HepG2 (cell line): ENCODE data around the gene MYLK. TPM values are rescaled to one million over a fixed set of nuclear protein-coding genes. Genes with fewer than 3 reads are reported as not detected.

ENCODE experiments used
- CTCF ChIP-seq: sonication (generic); formaldehyde crosslinking; IDR thresholded peaks from 2 replicates; pipeline ENCODE4 v1.5.0; 2020; ENCODE audit warnings: mild to moderate bottlenecking, missing genetic modification reagents, moderate library complexity
- IKZF4 ChIP-seq: sonication (generic); formaldehyde crosslinking; IDR thresholded peaks from 2 replicates; pipeline ENCODE4 v1.5.1; 2020; ENCODE audit warnings: borderline replicate concordance, mild to moderate bottlenecking, low read depth, missing genetic modification reagents; ENCODE audit errors: not compliant biosample characterization
- IRX3 ChIP-seq: sonication (generic); formaldehyde crosslinking; IDR thresholded peaks from 2 replicates; pipeline ENCODE4 v1.8.1; 2023; ENCODE audit warnings: mild to moderate bottlenecking, low read depth, missing genetic modification reagents, borderline replicate concordance
- LRRFIP1 ChIP-seq: sonication (generic); formaldehyde crosslinking; conservative IDR thresholded peaks from 2 replicates; pipeline ENCODE4 v1.4.0; 2020; ENCODE audit warnings: missing genetic modification reagents
- MTA1 ChIP-seq: sonication (generic); formaldehyde crosslinking; IDR thresholded peaks from 2 replicates; pipeline ENCODE4 v1.4.0; 2020; ENCODE audit warnings: missing genetic modification reagents, mild to moderate bottlenecking, borderline replicate concordance
- SMARCE1 ChIP-seq: fragments of 450-650 bp; IDR thresholded peaks from 2 replicates; pipeline ENCODE4 v1.6.1; 2017; ENCODE audit warnings: borderline replicate concordance
- SNRNP70 ChIP-seq: fragments of 200-400 bp; formaldehyde crosslinking; IDR thresholded peaks from 2 replicates; pipeline ENCODE4 v1.6.1; 2017; ENCODE audit warnings: mild to moderate bottlenecking, low read depth, low read length, moderate library complexity
- U2AF2 ChIP-seq: fragments of 200-400 bp; formaldehyde crosslinking; IDR thresholded peaks from 2 replicates; pipeline ENCODE4 v1.6.1; 2017; ENCODE audit warnings: low read depth, mild to moderate bottlenecking, low read length
- ZBTB7B ChIP-seq: sonication (generic); formaldehyde crosslinking; IDR thresholded peaks from 2 replicates; pipeline ENCODE4 v1.4.0; 2020; ENCODE audit warnings: missing genetic modification reagents
- ZFAT ChIP-seq: sonication (generic); formaldehyde crosslinking; conservative IDR thresholded peaks from 2 replicates; pipeline ENCODE4 v1.8.1; 2023; ENCODE audit warnings: missing genetic modification reagents, inconsistent platforms
- ZNF724P ChIP-seq: sonication (generic); formaldehyde crosslinking; IDR thresholded peaks from 2 replicates; pipeline ENCODE4 v1.8.0; 2022; ENCODE audit warnings: missing genetic modification reagents, borderline replicate concordance
- ZNF788 ChIP-seq: sonication (generic); formaldehyde crosslinking; IDR thresholded peaks from 2 replicates; pipeline ENCODE4 v1.5.0; 2020; ENCODE audit warnings: mild to moderate bottlenecking, missing genetic modification reagents, borderline replicate concordance
- polyA plus RNA-seq, 8 experiments: library from polyadenylated mRNA; depleted of rRNA in 3 of 8; stranded (reverse) in 7 of 8; unstranded in 1 of 8; fragments of >200 nt; fragmentation: Illumina TruSeq in 4 of 8; extraction: Trizol in 4 of 8; gene quantifications; 2 replicates each; pipeline versions ENCODE4 v1.2.1 to v1.2.3, GENCODE V29; 2011 to 2016; ENCODE audit warnings: low read depth in 4 of 8, missing spikeins in 1 of 8, mixed read lengths in 1 of 8; ENCODE audit not compliant: insufficient read depth in 1 of 8
- total RNA-seq, 5 experiments: library from RNA; depleted of rRNA; stranded (reverse); fragments of >200 nt; fragmentation: Illumina TruSeq; extraction: Trizol; gene quantifications; 2 replicates each; pipeline ENCODE4 v1.2.3, GENCODE V29; 2016; ENCODE audit warnings: low read depth in 1 of 5
- TF ChIP-seq, protein P1 (sequence below): sonication (generic); formaldehyde crosslinking; conservative IDR thresholded peaks from 2 replicates; pipeline ENCODE4 v1.8.0; 2022; ENCODE audit warnings: mild to moderate bottlenecking, moderate library complexity, missing genetic modification reagents
- TF ChIP-seq, protein P2 (sequence below): sonication (generic); formaldehyde crosslinking; IDR thresholded peaks from 2 replicates; pipeline ENCODE4 v1.8.0; 2023; ENCODE audit warnings: mild to moderate bottlenecking, missing genetic modification reagents
- TF ChIP-seq, protein P3 (sequence below): sonication (generic); formaldehyde crosslinking; IDR thresholded peaks from 2 replicates; pipeline ENCODE4 v1.8.0; 2022; ENCODE audit warnings: missing genetic modification reagents, mild to moderate bottlenecking, inconsistent platforms, borderline replicate concordance
- TF ChIP-seq, protein P4 (sequence below): sonication (generic); formaldehyde crosslinking; IDR thresholded peaks from 2 replicates; pipeline ENCODE4 v1.4.0; 2020; ENCODE audit warnings: missing genetic modification reagents, borderline replicate concordance

The MYLK gene
- total and polyA plus RNA-seq, 2 of the 13 experiments (the other 11 are each of a cell fraction or from before 2014, with no cell fraction given) = 10.6 to 34.9 TPM

GRCh38 chr3:123758081-123758564, 126.0 kb downstream of the MYLK start (continued):
- TF ChIP-seq, protein P1, sequence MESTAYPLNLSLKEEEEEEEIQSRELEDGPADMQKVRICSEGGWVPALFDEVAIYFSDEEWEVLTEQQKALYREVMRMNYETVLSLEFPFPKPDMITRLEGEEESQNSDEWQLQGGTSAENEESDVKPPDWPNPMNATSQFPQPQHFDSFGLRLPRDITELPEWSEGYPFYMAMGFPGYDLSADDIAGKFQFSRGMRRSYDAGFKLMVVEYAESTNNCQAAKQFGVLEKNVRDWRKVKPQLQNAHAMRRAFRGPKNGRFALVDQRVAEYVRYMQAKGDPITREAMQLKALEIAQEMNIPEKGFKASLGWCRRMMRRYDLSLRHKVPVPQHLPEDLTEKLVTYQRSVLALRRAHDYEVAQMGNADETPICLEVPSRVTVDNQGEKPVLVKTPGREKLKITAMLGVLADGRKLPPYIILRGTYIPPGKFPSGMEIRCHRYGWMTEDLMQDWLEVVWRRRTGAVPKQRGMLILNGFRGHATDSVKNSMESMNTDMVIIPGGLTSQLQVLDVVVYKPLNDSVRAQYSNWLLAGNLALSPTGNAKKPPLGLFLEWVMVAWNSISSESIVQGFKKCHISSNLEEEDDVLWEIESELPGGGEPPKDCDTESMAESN (CRISPR knock-in tag) = no peak
- TF ChIP-seq, protein P2, sequence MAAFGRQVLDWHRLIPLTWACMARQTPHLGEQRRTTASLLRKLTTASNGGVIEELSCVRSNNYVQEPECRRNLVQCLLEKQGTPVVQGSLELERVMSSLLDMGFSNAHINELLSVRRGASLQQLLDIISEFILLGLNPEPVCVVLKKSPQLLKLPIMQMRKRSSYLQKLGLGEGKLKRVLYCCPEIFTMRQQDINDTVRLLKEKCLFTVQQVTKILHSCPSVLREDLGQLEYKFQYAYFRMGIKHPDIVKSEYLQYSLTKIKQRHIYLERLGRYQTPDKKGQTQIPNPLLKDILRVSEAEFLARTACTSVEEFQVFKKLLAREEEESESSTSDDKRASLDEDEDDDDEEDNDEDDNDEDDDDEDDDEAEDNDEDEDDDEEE = no peak
- no peak for TF ChIP-seq ZBTB7B (CRISPR knock-in tag)
- no peak; the same call in 1 of the 2 replicates for TF ChIP-seq ZNF788 (CRISPR knock-in tag)
- no peak for TF ChIP-seq CTCF (CRISPR knock-in tag)
- no peak for TF ChIP-seq U2AF2
- no peak for TF ChIP-seq SMARCE1
- TF ChIP-seq IKZF4 = no peak
- no peak for TF ChIP-seq MTA1 (CRISPR knock-in tag)
- TF ChIP-seq LRRFIP1 (CRISPR knock-in tag) = no peak
- TF ChIP-seq ZNF724P (CRISPR knock-in tag) = no peak
- no peak for TF ChIP-seq SNRNP70
- no peak for TF ChIP-seq IRX3
- no peak for TF ChIP-seq ZFAT
- TF ChIP-seq, protein P3, sequence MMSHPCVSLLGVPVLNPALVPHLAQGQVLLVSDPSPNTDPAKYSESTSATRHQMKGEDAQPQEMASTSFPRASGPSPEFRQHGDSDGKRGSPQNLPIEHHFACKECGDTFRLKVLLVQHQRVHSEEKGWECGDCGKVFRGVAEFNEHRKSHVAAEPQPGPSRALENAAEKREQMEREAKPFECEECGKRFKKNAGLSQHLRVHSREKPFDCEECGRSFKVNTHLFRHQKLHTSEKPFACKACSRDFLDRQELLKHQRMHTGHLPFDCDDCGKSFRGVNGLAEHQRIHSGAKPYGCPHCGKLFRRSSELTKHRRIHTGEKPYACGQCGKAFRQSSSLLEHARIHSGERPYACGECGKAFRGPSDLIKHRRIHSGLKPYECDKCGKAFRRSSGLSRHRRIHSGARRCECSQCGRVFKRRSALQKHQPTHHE (CRISPR knock-in tag) = no peak
- TF ChIP-seq, protein P4, sequence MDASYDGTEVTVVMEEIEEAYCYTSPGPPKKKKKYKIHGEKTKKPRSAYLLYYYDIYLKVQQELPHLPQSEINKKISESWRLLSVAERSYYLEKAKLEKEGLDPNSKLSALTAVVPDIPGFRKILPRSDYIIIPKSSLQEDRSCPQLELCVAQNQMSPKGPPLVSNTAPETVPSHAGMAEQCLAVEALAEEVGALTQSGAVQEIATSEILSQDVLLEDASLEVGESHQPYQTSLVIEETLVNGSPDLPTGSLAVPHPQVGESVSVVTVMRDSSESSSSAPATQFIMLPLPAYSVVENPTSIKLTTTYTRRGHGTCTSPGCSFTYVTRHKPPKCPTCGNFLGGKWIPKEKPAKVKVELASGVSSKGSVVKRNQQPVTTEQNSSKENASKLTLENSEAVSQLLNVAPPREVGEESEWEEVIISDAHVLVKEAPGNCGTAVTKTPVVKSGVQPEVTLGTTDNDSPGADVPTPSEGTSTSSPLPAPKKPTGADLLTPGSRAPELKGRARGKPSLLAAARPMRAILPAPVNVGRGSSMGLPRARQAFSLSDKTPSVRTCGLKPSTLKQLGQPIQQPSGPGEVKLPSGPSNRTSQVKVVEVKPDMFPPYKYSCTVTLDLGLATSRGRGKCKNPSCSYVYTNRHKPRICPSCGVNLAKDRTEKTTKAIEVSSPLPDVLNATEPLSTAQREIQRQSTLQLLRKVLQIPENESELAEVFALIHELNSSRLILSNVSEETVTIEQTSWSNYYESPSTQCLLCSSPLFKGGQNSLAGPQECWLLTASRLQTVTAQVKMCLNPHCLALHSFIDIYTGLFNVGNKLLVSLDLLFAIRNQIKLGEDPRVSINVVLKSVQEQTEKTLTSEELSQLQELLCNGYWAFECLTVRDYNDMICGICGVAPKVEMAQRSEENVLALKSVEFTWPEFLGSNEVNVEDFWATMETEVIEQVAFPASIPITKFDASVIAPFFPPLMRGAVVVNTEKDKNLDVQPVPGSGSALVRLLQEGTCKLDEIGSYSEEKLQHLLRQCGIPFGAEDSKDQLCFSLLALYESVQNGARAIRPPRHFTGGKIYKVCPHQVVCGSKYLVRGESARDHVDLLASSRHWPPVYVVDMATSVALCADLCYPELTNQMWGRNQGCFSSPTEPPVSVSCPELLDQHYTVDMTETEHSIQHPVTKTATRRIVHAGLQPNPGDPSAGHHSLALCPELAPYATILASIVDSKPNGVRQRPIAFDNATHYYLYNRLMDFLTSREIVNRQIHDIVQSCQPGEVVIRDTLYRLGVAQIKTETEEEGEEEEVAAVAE (CRISPR knock-in tag) = no peak
